Fibroblast of skin of left biceps (primary cell): ENCODE measurements around the gene ADPRHL1.

Source experiments
- DNase-seq, 2 experiments: peaks; one replicate each; pipeline ENCODE4 v3.0.0-alpha.2; 2013; ENCODE audit warnings: low read depth in 2 of 2

The ADPRHL1 gene

DNA sequence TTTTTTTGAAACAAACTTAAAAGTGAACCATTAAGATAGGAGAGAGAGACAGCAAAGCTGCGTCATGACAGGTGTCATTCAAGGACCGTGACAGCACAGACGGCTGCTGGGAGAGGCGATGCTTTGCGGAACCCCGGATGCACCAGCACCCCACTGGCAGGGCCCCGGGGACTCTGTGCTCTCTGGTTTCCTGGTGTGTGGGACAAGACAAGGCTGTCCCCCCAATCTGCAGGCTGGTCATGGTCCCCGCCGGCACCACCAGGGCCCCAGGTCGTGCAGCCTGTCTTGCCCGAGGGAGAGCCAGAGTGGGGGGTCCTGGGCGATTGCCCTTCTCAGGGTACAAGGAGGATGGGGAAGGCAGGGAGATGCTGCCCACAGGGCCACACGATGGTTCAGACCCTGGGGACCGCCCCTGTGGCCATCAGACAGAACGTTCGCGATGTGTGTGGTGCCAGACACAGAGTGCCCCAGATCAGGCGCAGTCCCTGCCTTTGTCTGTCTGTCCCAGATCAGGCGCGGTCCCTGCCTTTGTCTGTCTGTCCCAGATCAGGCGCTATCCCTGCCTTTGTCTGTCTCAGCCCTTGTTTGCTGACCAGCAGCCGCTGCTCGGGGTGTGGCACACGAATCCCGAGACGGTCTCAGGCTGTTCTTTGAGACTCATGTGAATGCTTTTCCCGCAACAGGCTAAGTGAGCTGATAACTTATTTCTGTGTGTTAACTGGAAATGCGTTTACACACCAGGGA, 36.1 kb downstream of the ADPRHL1 start:
- no peak for DNase-seq

DNA sequence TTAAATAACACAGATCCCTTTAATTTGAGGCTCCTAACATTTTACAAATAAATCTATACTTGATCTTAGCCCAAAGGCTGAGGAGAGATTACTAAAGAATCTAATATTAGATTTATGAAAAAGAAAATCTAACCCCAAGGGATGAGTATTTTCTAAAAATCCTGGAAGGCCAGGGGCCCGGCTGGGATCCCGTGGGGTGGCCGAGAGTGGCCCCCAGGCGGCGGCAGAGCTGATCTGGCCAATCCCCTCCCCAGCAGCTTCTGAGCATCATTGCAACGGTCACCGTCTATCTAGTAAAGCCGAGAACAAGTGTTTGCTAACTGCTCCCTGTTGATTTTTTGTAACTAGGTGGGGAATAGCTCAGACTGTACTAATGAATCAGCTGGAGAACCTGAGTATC, 37.5 kb downstream of the ADPRHL1 start:
- DNase-seq = no peak

DNA sequence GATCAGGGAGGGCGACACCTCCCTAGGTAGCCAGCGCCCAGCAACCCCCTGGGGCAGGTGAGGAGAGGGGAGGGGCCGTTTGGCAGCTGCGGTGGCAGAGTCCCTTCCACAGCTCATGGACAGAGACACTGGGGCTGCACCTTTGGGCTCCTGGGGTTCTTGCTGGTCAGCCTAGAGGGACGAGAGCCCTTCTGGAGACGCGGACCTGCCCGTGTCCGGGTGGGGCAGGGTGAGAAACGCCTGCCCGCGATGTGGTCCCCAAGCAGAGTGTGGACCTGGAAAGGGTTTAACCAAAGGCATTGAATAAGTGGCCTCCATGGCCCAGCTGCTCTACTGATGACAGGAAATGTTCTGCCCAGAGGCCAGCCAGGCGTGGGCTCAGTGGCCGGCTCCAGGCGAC, 38.3 kb downstream of the ADPRHL1 start:
- no peak for DNase-seq

DNA sequence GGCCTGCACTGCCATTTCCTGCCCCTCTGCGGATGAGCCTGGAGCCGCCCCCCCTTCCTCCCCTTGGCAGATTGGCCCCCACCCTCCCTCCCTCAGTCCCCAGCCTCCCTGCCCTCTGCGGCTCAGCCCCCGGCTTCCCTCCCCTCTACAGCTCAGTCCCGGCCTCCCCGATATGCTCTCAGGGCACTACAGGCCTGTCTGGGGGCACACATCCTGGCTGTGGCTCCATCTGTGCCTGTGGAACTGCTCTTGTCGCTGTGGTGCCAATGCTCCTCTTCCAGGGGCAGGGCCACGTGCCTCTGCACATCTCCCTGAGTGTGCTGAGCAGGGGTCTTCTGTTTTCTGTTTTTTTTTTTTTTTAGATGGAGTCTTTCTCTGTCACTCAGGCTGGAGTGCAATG, 39.0 kb downstream of the ADPRHL1 start:
- no peak for DNase-seq

DNA sequence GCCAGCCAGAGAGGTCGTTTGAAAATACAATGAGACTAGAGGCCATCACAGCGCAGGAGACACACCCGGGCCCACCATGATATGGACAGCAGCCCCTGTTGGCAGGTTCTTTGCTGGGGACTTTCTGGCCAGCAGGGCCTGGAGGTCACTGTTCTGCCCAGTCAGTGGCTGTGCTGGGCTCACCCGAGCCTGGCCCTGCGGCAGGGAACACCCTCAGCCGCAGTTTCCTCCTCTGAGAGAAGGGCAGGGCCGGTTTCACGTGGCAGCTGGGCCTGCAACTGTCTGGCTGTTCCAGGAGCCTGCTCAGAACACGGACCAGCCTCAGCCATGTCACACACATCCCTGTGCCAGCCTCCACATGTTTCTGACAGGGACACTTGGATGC, 39.4 kb downstream of the ADPRHL1 start:
- DNase-seq = no peak

DNA sequence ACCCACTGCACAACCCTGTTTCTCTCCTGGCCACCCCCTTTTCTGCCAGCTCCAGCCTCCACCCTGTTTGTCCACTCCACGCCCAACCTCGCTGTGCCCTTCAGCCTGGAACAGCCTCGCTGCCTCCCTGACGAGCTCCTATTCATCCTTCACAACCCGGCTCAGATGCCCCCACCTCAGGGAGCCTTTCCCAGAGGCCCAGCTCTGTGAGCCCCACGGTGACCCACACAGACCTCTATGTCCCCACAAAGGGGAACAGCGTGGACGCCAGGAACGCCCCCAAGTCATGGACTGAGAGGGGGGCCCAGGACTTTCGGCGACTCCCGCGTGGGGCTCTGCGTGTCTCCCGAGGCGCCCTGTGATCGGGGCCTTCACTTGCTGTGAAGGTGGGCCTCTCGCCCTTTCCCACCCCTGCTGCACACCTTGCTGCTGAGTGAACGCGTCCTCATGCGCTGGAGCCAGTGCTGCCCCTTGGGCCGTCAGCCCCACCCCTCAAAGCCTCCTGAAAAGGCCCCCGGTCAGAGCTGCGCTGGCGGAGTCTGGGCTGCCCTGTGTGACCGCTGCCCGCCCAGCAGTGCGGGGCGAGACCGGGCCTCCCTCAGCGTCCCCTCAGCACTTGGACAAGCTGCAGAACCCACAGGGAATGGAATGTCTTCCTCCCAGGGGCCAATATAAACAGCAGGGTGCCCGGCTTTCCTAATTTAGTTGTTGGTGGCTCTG, 40.0 kb downstream of the ADPRHL1 start:
- no peak for DNase-seq

DNA sequence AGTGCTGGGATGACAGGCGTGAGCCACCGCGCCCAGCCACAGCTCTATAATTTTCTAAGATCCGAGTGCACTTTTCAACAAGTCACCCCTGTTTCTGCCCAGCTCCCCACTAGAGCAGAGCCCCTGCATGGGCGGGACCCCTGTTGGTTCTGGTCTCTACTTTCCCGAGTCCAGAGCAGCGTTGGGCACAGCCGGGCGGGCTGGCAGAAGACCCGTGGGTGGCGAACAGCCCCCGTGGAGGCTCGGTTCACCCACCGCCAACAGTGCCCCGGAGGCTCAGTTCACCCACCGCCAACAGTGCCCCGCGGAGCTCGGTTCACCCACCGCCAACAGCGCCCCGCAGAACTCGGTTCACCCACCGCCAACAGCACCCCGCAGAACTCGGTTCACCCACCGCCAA, 40.8 kb downstream of the ADPRHL1 start:
- DNase-seq = no peak

DNA sequence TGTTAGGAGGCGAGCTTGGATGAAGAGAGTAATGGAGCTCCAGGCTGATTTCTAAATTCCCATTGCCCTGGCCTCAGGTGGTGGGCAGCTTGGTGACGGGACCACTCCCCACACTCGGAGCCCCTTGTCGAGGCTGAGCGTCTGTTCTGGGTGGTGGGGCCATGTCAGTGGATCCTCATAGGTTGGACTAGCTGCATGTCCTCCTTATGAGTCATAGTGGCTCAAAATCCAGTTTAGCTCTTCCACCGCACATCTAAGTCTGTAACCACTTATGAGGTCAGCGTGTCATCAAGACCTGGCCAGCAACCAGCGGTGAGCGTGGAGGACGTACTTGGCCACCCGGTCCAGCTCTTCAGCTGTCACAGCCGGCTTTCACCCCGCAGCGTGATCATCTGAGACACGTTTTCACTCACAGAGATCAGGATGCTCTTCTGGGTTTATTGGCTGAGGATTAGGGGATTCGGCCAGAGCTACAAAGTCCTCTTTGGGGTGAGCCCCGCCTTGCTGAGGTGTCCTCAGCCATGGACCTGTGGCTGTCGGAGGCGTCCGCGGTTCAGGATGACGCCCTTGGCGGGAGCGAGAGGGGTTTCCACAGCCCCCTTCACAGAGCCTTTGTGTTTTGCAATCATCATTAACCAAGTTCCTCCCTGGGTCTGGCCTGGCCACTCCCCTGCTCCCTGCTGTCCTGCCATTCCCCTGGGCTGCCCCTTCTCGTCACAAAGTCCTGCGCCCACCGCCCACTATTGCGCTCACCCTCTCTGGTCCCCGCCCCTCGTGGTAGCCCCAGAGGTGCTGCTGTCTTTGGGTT, 41.9 kb downstream of the ADPRHL1 start:
- peak; percentile 45 to 55 for DNase-seq

DNA sequence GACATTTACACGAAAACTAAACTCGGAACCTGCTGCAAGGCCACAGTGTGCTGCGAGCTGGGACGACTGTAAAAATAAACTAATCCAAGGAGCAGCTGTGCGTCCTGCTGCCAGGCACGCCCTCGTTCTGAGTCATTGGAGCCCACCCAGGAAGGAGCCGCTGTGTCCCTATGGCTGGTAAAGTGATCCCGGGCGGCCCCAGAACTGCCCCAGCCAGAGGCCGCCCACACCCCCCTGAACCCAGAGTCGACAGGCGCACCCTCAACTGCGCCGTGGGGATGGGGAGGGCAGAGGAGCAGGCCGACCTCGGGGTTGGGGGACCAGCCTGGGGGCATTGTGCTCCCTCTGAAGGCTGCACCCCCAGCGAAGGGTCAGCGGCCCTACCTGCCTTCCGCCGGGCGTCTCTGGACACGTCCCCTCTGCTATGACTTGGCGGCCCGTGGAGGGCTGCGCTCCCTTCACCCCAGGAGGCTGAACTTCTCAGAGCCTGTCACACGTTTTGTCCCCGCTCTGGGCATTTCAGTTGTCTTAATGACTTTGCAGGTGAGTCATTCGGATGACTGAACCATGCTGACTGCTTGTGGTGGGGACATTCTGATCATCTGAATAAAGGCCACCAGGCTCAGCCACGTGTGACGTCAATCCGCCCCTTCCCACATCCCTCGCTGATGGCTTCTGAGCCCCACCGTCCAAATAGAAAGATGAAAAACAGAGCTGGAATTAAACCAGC, 42.7 kb downstream of the ADPRHL1 start:
- DNase-seq = peak in 1 of 2 experiments; percentile 26

DNA sequence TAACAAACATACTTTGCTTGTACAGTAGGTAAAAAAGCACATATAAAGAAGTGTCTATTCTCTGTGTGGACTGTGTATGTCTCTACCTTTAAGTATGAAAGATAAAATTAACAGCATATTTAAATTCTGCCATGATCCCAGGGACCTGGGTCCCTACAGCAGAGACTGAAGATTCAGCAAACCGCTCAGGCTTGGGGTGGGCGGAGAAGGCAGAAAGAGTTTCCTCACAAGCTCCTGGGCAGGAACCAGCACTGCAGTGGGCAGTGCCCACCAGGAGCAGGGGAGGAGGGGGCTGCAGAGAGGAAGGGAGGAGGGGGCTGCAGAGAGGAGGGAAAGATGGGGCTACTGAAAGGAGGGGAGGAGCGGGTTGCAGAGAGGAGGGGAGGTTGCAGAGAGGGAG, 44.7 kb downstream of the ADPRHL1 start:
- DNase-seq = no peak

DNA sequence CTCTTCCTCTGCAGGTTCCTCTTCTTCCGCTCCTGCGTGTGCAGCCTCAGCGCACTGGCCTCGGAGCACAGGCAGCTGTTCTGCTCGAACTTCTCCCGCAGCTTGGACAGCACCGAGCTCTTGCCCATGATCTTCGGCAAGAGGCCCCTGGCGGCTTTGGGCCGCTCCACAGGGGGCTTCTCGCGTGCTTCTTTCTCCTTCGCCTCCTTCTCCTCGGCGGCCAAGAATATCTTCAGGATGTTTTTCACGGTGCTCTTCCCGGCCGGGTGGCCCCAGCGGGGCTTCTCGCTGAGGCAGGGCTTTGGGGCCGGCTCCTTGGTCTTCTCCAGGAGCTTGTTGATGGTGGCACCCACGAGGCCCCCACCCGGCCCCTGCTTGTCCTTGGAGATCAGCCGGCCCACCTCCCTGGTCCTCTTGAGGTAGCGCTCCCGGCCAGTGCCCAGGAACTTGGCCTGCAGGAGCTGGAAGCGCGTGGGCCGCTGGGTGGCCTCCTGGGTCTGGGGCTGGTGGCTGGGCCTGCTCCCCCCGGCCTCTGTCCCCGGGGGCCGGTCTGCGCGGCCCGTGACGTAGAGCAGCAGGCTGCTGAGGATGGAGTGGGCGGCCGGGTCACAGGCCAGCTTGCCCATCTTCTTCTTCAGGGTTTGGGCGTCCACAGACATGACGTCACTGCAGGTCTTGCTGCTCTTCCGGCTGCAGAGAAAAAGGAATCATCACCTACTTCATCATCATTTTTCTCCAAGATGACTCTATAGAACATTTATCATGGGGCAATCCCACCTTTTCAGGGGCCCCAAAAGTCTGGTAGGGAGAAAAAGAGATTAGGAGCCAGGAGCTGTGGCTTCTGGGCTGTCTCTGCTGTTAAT, 45.5 kb downstream of the ADPRHL1 start:
- DNase-seq = no peak

DNA sequence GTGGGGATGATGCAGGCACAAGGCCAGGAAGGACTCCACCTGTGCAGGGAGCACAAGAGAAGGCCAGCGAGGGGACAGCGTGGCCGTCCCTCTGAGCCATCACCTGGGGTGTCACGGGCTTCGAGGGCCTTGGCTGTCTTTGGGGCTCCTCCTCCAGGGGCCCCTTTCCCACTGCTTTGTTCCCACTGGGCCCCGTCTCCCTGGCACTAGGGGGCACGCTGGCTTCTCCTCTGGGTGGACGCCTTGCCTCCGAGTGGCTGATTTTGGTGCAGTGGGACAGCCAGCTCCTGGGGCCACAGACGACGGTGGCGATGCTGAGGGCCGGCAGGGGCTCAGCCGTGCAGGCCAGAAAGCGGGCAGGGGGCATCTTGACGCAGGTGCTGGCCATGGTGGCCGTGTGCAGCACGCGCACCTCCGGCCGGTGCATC, 46.2 kb downstream of the ADPRHL1 start:
- no peak for DNase-seq

DNA sequence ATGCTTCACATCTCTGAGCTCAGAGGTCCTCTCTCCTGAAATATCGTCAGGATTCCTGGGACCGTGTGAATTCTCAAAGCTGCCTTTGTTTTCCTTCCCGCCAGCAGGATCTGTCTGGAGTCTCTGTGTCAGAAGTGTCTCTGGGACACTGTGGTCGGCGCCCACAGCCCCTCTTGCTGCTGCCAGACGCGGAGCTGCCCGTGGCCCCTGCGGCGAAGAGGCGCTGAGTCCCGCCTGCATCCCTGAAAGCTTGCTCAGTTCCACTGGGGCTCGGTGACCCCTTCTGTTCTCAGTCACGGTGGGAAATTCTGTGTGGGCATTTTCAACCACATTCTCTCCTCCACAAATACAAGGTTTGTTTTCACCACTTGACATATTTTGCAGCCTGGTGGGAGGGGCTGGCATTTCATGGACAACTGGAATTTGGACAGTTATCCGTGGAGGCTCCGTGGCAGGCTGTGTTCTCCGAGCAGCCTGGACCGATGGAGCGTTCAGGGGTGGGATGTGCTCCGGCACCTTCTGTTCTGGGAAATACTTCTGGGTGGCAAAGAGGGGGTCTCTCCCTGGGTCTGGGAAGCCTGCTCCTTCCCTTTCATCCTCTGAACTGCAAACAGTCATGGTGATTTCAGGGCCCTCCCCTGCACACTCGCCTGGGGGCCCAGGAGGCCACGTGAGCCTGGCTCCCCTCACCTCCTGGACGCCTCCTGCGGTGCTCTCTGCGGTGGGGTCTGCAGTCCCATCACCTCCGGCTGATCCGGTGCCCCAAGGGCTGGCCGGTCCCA, 46.8 kb downstream of the ADPRHL1 start:
- no peak for DNase-seq

DNA sequence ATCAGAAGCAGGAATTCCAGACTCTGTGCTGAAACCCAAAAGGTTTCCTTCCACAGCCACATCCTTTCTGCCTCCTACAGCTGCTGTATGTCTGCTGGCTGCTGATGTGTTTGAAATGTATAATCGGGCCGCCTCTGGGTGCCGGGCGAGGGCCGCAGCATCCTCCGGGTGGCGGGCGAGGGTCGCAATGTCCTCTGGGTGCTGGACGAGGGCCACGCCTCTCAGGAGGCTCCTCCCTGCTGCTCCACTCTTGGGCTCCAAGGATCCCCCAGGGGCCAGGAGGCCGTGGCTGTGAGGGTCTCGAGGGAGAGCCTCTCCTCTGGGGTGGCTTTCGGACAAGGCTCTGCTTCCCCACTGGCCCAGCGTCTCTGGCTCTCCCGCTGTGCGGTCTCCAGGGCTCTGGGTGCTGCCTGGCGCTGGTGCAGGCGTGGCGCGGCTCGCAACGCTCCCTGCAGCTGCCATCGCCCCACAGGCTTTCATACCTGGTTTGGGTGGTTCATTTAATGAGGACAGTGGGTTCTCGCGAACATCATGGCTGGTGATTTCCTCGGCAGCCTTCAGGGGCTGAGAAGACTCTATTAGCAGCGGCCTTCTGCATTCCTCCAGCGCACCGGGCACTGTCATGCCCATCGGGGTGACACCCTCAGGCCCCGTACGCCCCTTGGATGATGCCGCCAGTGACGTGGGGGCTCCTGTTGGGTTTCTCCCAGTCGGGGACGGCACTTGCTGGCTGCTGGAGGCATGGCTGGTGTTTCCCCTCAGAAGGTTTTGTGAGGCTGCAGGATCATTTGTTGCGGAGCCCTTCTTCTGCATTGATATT, 47.6 kb downstream of the ADPRHL1 start:
- DNase-seq = no peak

DNA sequence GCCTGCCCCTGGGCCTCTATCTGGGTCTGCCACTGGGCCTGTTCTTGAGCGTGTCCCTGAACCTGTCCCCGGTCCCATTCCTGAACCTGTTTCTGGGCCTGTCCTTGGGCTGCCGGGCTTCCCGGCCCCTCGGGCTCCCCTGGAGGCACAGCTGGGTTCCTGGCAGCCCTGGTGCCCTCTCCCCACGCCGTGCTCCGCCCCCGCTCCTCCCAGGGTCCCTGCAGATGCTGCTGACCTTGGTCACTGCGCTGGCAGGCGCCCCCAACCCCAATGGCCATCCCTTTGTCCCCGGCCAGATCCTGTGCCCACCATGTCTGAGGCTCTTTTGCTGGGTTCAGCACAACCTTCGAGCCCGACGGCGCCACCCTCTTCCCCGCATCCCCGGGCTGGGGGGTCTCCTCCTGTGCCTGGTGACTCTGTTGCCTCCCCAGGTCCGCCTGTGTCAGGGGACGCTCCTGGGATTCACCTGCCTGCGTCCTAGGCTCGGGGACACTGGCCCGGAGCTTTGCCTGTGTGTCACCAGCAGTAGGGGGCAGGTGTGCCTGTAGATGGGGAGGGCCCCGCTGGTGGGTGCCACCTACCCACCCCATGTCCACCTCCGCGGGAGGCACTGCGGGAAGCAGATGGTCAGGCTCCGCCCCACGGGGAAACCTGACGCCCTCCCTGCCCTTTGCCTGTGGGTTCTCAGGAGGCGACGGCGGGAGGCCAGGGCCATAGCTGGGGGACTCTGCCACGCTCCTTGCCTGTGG, 48.4 kb downstream of the ADPRHL1 start:
- no peak for DNase-seq

DNA sequence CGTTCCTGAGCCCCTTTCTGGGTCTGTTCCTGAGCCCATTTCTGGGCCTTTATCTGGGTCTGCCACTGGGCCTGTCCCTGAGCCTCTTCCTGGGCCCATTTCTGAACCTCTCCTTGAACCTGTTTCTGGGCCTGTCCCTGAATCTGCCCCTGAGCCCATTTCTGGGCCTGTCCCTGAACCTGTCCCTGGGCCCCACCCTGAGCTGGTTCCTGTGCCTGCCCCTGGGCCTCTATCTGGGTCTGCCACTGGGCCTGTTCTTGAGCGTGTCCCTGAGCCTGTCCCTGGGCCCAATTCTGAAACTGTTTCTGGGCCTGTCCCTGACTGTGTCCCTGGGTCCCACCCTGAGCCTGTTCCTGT, 48.9 kb downstream of the ADPRHL1 start:
- no peak for DNase-seq

DNA sequence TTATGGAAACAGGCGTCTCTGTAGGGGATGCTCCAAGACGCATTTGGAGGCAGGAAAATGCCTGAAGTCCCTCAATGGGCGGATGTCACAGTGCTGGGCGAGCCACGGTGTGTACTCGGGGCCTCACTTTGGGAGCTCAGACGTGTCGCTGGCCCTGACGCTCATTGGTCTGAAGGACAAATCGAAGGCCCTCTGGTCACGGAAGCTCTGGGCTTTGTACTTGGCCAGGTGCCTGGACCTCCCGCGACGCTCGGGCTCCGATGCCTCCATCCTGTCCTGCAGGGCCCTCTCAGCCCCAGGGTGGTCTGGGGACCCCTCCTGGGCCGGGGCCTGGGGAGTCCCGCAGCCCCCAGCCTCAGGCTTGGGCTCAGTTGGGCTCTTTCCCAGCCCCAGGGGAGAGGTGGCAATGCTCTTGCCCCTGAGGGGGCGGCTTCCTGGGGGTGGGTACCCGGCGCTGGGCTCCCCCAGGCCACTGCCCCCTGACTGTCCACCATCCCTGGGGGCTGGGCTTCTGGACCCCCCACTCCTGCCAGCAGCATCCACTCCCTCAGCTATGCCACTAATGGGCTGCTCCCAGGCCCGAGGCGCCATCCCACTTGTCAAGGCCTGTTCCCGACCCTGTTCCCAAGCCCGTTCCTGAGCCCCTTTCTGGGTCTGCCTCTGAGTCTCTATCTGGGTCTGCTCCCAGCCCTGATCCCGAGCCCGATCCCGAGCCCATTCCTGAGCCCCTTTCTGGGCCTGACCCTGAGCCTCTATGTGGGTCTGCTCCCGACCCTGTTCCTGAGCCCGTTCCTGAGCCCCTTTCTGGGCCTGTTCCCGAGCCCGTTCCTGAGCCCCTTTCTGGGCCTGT, 49.8 kb downstream of the ADPRHL1 start:
- no peak for DNase-seq
